Epithelial cell of umbilical artery (primary cell): ENCODE measurements around the gene PLAU. TPM values are rescaled to one million over a fixed set of nuclear protein-coding genes. Genes with fewer than 3 reads are reported as not detected.

ENCODE experiments used
- total RNA-seq: library from RNA; depleted of rRNA; stranded (reverse); fragments of >200 nt; gene quantifications from 2 replicates; pipeline ENCODE4 v1.2.3, GENCODE V29; 2014

PLAU gene
- 26.6 and 48.6 TPM in 2 replicates for total RNA-seq

GRCh38 chr10:73910764-73911552 is at the start of gene PLAU:
TSS of gene PLAU (plus strand) at chr10:73911132. CDS start at chr10:73911556, 424 bp downstream.

GRCh38 chr10:73874267-73875138 is 36.4 kb upstream of the PLAU start, which contains the start of gene CAMK2G:
TSS of gene CAMK2G (minus strand) at chr10:73874555. CDS start at chr10:73874461, 94 bp downstream.

Other genes starting within 250 kb of the PLAU start
- 1.1 and 1.6 TPM in 2 replicates for gene AGAP5, start 213.0 kb upstream of the PLAU start, total RNA-seq
- 52.1 and 56.5 TPM in 2 replicates for gene SEC24C, start 166.8 kb upstream of the PLAU start, total RNA-seq
- 32.8 and 37.4 TPM in 2 replicates for gene CHCHD1, start 129.1 kb upstream of the PLAU start, total RNA-seq
- gene ZSWIM8, start 125.5 kb upstream of the PLAU start, total RNA-seq = 27.6 and 29.0 TPM in 2 replicates
- 8.4 and 31.2 TPM in 2 replicates for gene NDST2, start 99.5 kb upstream of the PLAU start, total RNA-seq
- 22.4 and 22.5 TPM in 2 replicates for gene CAMK2G, start 36.6 kb upstream of the PLAU start, total RNA-seq
- gene VCL, start 87.0 kb downstream of the PLAU start, total RNA-seq = 128 and 186 TPM in 2 replicates
- 31.2 and 43.6 TPM in 2 replicates for gene AP3M1, start 239.7 kb downstream of the PLAU start, total RNA-seq
- gene ADK, start 240.1 kb downstream of the PLAU start, total RNA-seq = 46.2 and 53.9 TPM in 2 replicates